GM18526 (cell line): ENCODE measurements around the gene REXO4.

ENCODE experiments used
- POLR2A ChIP-seq: IDR thresholded peaks from 3 replicates; pipeline ENCODE4 v1.6.1; 2011; ENCODE audit not compliant: insufficient read length; ENCODE audit errors: extremely low read depth

Gene REXO4

GRCh38 chr9:133417541-133418461 lies at the start of gene REXO4:
REXO4 (minus strand) TSS chr9:133418010; CDS start chr9:133417844, 166 bp downstream.
- TF ChIP-seq POLR2A, result peak; percentile 75

GRCh38 chr9:133467101-133467500 lies 49.3 kb upstream of the REXO4 start:
- TF ChIP-seq POLR2A, result no peak

GRCh38 chr9:133465984-133466383 lies 48.2 kb upstream of the REXO4 start:
- no peak for TF ChIP-seq POLR2A

- no peak for TF ChIP-seq POLR2A
Observed at GRCh38 chr9:133464638-133465037, 46.8 kb upstream of the REXO4 start.

GRCh38 chr9:133463864-133464615 lies 46.2 kb upstream of the REXO4 start:
- no peak for TF ChIP-seq POLR2A

- no peak for TF ChIP-seq POLR2A
Observed at GRCh38 chr9:133463234-133463863, 45.5 kb upstream of the REXO4 start.

- TF ChIP-seq POLR2A, result no peak
Observed at GRCh38 chr9:133461975-133462374, 44.2 kb upstream of the REXO4 start.

GRCh38 chr9:133460405-133461175 lies 42.8 kb upstream of the REXO4 start:
- TF ChIP-seq POLR2A, result no peak

GRCh38 chr9:133459476-133460404 lies 41.9 kb upstream of the REXO4 start, which contains the start of gene CACFD1:
CACFD1 (plus strand) TSS chr9:133459978; CDS start chr9:133460067, 89 bp downstream.
- peak; percentile 54 for TF ChIP-seq POLR2A

- TF ChIP-seq POLR2A, result no peak
Observed at GRCh38 chr9:133458643-133459312, 41.0 kb upstream of the REXO4 start.

GRCh38 chr9:133457748-133458147 lies 39.9 kb upstream of the REXO4 start:
- TF ChIP-seq POLR2A, result no peak

GRCh38 chr9:133457233-133457632 lies 39.4 kb upstream of the REXO4 start:
- TF ChIP-seq POLR2A, result no peak

- no peak for TF ChIP-seq POLR2A
Observed at GRCh38 chr9:133456409-133456808, 38.6 kb upstream of the REXO4 start.
